Astrocyte of the cerebellum (primary cell): Measurements from ENCODE around the gene WWOX.

Experiments
- DNase-seq: peaks from one replicate; pipeline ENCODE4 v3.0.0-alpha.2; 2011; ENCODE audit warnings: low read depth
- H3K4me3 ChIP-seq: 2 replicates; pipeline ENCODE4 v1.5.1; 2011; ENCODE audit warnings: mild to moderate bottlenecking, low read depth, low read length, moderate library complexity
- in situ Hi-C: cut with HindIII; loops from 2 replicates; pipeline ENCODE4 v1.10.0; 2017; ENCODE audit warnings: low sequenced_read_pairs
- TF ChIP-seq, protein P1 (sequence below): IDR thresholded peaks from 2 replicates; pipeline ENCODE4 v1.5.1; 2012; ENCODE audit warnings: low read length, low read depth, moderate library complexity, mild to moderate bottlenecking; ENCODE audit errors: missing control alignments

WWOX gene

GRCh38 chr16:78945336-78945735, 845.9 kb downstream of the WWOX start:
- no peak overlapping the region for H3K4me3 ChIP-seq
- DNase-seq, result no peak
- in situ Hi-C loops, result no loop called here
- TF ChIP-seq, protein P1, sequence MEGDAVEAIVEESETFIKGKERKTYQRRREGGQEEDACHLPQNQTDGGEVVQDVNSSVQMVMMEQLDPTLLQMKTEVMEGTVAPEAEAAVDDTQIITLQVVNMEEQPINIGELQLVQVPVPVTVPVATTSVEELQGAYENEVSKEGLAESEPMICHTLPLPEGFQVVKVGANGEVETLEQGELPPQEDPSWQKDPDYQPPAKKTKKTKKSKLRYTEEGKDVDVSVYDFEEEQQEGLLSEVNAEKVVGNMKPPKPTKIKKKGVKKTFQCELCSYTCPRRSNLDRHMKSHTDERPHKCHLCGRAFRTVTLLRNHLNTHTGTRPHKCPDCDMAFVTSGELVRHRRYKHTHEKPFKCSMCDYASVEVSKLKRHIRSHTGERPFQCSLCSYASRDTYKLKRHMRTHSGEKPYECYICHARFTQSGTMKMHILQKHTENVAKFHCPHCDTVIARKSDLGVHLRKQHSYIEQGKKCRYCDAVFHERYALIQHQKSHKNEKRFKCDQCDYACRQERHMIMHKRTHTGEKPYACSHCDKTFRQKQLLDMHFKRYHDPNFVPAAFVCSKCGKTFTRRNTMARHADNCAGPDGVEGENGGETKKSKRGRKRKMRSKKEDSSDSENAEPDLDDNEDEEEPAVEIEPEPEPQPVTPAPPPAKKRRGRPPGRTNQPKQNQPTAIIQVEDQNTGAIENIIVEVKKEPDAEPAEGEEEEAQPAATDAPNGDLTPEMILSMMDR, result no peak

- no peak for DNase-seq
- H3K4me3 ChIP-seq, result no peak overlapping the region
- in situ Hi-C loops, result no loop called here
- TF ChIP-seq, protein P1, result no peak
Observed at GRCh38 chr16:78946556-78946955, 847.1 kb downstream of the WWOX start.

DNA sequence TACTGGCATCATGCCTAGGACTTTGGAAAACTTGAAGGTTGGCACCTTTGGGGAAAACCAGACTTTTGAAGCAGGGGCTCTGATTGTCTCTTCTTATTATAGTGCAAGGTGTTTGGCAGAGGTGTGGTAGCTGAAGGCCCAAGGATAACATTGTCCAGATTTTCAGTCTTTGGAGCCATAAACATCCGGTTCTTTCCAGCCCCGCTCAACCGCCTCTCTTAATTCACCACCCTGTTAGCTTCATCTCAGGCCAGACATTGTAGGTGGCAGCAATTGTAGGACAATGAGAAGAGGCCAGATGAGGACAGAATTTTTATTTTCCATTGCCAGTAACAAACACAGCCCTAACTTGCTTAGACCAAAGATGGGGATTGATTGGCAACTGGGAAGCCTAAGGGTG, 851.3 kb downstream of the WWOX start:
- DNase-seq, result no peak
- H3K4me3 ChIP-seq, result no peak overlapping the region
- TF ChIP-seq, protein P1, result no peak
- in situ Hi-C loops, result no loop called here

DNA sequence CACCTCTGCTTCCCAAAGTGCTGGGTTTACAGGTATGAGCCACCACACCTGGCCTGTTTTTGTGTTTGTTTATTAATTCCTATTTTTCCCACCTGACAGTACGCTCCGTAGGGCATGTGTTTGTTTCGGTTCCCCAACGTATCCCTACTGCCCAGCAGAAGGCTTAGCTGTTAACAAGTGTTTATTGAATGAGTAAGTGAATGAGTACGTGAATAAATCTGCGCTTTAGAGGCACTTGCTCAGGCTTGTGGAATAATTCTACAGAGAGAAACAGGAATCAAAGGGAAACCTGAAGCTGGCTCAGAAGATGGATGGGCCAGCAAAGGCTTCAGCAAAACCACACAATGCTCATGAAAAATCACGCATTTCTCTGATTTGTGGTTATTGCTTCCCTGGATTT, 853.2 kb downstream of the WWOX start:
- TF ChIP-seq, protein P1, result no peak
- H3K4me3 ChIP-seq, result no peak overlapping the region
- in situ Hi-C loops, result no loop called here
- DNase-seq, result no peak

DNA sequence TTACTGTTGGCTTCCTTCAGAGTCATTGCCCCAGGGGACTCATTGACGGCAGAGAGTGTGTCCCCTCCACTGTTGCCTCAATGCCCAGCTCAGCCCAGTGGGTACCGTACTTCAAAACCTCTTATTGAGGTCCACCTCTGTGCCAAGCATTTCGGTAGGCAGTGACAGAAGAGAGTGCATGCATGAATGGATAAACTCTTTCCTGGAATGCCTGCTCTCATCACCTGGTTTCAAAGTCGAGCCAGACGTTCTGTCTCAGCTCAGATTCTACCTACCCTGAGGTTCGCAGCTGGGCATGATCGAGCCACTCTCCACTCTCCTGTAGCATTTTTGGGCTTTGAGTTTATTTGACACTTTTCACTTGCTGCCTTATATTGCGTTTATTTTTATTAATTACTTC, 854.1 kb downstream of the WWOX start:
- no peak for DNase-seq
- in situ Hi-C loops, result no loop called here
- TF ChIP-seq, protein P1, result no peak
- no peak overlapping the region for H3K4me3 ChIP-seq

DNA sequence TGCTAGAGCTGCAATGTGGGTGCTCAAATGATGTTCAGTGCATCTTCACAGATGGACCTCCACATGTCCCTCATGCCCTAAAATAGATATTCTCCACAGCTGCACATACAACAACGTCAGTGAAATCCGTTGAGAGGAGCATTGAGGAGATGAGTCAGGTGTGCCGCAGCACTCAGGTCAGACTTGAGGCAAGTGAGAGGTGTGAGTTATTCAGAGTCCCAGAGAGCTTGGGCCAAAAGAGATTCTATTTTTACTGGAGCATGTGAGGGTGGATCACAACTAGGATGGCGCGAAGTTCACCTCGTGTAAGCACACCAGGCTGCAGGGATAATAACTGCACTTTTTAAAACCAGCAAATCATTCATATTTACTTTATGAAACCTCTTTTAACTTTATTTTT, 855.8 kb downstream of the WWOX start:
- TF ChIP-seq, protein P1, result no peak
- no peak overlapping the region for H3K4me3 ChIP-seq
- in situ Hi-C loops, result no loop called here
- DNase-seq, result no peak

DNA sequence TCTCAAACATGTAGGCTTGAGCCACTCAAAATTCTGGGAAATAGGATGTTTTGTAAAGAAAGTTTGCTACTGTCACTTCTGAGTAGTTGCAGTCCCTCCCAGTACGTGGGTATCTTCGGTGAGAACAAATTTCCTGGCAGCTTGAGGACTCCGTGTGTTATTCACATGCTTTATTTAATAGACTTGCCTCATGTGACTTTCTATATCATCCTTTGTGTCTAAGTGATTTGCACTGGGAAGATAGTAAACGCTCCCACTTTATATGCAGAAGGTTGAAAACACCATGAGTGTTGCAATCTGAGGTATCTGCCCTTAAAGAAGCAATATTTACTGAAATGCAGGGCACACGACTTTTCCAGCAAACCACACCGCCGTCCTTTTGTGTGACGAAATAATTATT, 857.4 kb downstream of the WWOX start:
- DNase-seq, result no peak
- in situ Hi-C loops, result no loop called here
- H3K4me3 ChIP-seq, result no peak overlapping the region
- TF ChIP-seq, protein P1, result no peak
